ENCODE measurements around the gene TBCD.

TBCD gene

DNA sequence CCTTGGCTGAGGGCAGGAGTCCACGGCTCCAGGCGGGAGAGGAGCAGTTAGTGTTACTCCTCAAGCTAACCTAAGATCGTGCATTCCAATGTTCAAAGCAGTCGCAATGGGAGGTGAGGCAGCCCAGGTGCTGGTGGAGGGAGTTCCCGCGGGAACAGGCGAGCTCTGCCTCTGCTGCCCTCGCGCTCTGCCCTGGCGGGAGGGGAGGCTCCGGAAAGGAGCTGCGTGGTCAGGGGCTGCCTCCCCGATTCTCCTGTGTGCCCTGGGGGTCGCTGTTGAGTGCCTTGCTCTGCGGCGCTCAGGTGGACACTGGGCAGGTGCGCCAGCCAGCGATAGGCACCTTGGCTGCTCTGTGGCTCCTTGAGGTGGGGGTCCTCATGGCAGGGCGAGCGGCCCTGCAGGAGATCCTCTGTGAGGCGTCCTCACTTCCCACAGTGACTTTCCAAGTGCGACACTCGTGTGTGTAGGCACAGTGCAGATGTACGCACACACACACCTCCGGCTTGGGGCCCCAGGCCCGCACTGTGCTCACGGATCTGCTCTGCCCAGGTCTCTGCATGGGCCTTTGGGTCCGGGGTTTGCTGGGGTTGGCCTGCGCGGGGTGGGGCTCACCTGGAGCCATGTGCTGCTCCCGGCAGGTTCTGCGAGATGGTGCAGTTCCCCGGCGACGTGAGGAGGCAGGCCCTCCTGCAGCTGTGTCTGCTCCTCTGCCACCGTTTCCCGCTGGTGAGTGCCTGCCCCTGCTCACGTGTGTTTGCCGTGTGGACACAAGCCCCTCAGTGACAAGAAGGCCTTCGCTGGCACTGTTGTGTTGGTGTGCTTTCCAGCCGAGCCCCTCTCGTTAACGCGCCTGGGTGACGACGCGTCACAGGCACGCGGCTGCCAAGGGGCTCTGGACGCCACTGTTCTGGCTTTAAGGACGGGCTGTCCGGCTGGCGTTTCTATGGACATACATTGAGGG is 185.8 kb downstream of the TBCD start:
- no peak for DNase-seq (ENCODE audit: low read depth, low spot score)

DNA sequence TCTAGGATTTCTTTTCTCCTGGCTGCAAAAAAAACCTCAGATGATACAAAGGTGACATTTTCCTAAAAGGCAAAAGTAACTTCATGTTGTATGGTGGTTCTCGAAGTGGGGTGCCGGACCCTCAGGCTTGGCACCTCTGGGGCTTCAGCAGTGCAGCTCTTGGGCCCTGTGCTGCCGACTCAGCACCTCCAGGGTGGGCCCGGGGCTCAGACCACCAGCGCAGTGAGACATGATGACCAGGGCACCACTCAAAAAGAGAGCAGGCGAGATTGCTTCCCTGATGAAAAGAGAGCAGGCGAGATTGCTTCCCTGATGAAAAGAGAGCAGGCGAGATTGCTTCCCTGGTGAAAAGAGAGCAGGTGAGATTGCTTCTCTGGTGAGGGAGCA is 186.6 kb downstream of the TBCD start:
- no peak for DNase-seq (ENCODE audit: low read depth, low spot score)

DNA sequence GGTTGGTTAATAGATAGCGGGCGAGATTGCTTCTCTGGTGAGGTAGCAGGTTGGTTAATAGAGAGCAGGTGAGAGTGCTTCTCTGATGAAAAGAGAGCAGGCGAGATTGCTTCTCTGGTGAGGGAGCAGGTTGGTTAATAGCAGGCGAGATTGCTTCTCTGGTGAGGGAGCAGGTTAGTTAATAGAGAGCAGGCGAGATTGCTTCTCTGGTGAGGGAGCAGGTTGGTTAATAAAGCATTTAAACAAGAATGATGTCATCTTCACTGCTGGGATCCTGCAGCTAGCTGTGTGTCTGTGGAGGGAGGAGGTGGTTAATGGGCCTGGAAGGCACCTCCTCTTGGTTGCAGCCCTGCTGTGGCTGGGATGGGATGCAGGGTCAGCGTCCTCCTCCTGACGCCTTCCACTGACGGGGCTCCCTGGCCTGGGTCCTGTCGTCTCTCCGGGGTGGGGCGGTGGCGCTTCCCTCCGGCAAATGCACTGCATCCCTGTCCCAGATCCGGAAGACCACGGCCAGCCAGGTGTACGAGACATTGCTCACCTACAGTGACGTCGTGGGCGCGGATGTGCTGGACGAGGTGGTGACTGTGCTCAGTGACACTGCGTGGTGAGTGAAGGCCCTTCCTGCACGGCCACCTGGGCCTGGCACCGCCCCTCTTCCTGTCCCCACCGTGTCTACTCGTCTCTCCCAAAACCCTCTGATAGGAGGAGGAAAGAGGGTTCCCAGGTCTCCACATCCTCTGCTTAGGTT is 187.2 kb downstream of the TBCD start:
- no peak for DNase-seq (ENCODE audit: low read depth, low spot score)

DNA sequence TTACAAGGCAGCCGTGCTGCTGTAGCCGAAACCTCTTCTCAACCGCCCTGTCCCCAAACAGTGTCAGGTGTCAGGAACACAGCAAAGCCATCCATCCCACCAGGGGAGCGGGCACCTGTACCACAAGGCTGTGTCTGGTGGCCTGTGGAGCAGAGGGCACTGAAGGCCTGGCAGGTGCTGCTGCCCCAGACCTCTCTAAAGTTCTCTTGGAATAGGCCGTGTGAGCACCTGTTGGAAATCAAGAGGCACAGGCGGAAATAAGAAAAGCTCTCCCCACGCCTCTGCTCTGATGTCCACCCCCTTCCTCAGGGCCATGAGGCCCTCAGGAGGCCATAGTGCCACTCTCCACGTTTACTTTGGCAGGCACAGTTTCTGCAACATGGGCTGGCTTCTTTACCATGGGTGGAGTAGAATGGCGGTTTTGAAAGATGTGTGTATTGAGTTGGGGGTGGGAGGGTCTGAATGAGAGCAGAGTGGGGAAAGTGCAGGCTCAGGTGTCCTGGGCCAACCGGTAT is 187.8 kb downstream of the TBCD start:
- no peak for DNase-seq (ENCODE audit: low read depth, low spot score)

DNA sequence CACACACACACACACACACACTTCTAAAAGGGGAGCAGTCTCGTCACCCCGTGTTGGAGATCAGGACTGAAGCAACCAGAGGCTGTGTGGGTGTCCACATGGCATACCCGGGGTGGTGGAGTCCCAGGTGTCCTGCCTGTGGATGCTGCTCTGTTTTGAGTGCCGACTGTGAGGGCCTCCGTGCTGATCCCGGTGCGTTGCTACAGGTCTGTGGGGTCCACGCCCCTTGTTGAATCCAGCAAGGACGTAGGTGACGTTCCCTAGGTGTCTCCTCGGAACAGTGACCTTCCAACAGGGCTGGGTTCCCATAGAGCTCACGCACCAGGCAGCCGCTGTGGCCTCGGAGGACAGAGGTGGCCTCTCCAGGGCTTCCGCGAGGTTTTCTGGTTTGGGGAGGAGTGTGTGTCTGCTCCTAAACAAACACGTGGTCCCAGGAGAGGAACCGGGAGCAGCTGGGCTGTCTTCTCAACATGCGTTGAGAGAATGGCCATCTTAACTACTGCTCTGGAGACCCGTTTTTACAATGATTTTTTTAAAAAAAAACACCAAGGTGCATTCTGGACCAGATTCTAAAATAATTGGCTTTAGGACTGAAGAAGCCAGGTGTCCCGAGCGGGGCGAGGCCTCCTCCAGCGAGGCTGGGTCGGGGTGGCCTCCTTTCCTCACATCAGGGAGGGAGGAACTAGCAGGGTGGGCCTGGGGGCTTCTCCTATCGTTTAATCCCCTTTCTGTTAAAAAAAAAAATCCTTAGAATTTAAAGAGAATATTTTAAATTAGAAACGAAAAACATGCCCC is 188.6 kb downstream of the TBCD start:
- DNase-seq (ENCODE audit: low read depth, low spot score) = no peak

DNA sequence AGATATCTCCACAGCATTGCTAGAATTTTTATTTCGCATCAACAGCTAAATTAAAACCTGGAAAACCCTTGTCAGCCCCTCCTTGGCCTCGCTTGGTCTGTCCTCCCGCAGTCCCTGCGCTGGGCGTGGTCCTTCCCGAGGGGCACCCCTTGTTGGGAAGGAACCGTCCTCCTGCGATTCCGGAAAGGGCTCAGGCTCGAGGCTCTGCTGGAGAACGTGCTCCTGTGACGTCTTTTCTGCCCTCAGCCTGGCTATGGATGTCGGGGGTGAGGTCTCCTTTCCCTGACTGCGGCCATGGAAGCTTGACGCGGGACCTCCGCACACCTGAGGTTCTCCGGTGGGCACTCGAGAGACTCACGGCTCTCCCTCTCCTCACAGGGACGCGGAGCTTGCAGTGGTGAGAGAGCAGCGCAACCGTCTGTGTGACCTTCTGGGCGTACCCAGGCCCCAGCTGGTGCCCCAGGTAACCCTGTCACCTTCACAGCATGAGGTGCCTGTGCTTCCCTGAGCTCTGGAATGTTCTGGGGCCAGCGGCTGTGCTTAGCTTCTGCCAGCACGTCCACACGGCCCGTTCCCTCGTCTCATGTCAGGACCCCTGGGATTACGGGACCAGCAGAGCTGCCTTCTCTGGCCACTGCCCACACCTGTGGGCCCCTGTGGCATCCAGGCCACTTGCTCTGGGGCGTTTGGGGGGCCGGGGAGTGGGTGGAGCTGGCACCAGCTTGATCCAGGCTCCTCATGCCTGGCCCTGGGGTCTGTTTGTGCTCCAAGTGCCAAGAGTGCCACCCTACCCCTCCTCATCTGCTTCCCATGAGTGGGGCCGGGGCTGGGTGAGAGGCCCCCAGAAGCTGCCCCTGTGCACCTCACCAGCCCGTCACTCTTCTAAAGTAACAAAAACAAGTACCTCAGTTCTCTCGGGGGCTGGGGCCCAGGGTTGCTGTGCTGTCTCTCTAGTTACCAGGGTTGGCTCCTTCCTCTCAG is 189.4 kb downstream of the TBCD start:
- no peak for DNase-seq (ENCODE audit: low read depth, low spot score)

DNA sequence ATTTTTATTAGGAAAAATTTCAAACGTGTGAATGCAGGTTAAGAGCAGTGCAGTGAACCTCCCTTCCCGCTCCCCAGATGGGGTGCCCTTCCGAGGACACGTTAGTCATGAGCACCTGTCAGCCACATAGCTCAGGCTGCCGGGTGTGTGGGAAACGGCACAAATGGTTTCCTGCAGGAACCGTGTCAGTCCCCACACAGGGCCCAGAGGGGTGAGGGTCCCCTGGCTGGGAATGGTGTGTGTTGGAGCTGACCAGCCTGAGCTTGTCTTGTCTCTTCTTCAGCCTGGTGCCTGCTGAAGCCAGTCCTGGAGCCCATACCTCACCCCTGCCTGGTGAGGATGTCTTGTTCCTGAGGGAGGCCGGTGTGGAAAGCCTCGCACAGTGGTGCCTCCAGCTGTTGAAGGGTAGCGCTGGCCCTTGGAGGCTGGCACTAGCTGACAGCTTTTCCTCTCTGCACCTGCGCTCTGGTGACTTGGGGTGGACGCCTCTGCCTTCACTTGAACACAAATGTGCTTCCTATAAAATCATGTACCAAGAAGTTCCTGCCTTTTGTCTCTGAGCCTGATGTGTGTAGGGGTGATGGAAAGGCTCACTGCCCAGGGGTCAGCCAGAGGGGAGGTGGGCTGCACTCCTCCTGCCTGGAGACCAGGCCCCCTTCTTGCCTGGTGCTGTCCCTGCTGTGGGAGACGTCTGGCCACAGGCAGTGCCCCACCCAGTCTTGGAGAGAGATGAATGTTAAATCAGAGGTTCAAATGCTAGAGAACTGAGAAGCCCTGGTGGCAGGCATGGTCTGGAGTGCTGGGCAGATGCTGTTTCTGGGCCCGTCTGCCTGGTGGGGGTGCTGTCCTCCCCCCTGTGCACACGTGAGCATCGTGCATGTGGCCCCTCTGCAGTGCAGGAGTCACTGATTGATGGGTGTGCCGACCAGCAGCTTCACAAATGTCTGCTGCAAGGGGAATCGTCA is 190.6 kb downstream of the TBCD start:
- DNase-seq (ENCODE audit: low read depth, low spot score) = no peak

DNA sequence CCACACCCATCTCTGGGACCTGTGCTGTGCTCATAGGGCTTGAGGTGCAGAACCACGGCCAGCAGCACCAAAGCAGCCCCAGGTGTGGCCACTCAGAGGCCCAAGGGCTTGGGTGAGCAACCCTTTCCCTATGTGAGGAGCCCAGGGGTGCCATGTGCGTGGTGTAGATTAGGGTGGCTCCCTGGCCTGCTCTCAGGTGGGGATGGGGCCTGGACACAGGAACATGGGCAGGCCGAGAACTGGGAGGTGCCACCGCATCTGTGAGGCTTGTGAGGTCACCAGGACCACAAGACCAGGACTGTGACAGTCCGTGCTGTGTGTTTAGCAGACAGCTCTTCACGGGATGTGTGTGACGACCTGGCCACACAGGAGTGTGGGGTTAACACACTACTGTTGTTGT is 191.5 kb downstream of the TBCD start:
- no peak for DNase-seq (ENCODE audit: low read depth, low spot score)

DNA sequence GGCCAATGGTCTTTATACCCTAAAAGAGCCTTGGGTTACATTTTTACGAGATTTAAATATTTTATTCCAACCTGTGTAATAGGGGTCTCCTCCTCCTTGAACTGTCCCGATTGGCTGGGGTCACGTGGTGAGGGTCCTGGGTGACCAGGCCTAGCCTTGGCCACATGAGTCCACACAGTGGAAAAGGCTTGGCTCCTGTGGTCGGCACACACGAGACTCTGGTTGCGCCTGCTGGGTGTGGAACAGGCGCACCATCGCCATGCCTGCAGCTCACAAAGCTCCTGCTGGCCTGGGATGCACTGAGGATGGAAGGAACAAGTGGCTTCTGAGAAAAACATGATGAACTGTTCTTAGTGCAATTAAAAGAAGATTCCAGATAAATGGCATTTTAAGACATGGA is 191.9 kb downstream of the TBCD start:
- DNase-seq (ENCODE audit: low read depth, low spot score) = no peak

DNA sequence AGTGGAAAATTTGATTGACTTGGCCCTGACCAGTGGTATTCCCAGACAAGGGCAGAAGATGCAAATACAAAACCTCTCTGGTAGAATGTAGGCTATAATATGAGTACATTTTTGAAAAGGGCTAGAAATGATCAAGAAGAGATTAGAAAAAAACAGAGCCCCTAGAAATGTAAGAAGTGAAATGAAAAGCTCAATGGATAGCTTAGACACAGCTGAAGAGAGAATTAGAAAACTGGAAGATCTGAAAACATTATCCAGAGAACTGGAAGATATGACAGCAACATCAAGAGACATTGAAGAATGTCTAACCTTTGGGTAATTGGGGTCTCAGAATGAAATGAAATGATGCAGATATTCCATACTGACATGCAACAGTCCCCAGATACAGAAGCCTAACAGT is 193.1 kb downstream of the TBCD start:
- DNase-seq (ENCODE audit: low read depth, low spot score) = no peak

DNA sequence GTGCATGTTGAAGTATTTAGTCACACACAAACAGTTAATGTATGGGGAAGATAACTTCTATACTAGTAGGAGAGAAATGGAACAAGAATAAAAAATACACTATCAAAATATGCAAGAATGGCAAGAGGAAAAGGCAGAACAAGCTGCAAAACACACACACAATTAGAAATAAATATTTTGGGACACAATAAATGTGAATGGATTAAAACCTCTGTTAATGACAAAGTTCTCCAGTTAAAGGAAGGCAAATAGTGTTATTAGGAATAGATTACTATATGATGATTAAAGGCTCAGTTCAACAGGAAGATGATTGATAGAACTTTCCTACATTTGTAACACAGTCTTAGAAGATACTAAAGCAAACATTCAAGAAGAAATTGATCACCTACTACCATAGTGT is 194.2 kb downstream of the TBCD start:
- no peak for DNase-seq (ENCODE audit: low read depth, low spot score)

DNA sequence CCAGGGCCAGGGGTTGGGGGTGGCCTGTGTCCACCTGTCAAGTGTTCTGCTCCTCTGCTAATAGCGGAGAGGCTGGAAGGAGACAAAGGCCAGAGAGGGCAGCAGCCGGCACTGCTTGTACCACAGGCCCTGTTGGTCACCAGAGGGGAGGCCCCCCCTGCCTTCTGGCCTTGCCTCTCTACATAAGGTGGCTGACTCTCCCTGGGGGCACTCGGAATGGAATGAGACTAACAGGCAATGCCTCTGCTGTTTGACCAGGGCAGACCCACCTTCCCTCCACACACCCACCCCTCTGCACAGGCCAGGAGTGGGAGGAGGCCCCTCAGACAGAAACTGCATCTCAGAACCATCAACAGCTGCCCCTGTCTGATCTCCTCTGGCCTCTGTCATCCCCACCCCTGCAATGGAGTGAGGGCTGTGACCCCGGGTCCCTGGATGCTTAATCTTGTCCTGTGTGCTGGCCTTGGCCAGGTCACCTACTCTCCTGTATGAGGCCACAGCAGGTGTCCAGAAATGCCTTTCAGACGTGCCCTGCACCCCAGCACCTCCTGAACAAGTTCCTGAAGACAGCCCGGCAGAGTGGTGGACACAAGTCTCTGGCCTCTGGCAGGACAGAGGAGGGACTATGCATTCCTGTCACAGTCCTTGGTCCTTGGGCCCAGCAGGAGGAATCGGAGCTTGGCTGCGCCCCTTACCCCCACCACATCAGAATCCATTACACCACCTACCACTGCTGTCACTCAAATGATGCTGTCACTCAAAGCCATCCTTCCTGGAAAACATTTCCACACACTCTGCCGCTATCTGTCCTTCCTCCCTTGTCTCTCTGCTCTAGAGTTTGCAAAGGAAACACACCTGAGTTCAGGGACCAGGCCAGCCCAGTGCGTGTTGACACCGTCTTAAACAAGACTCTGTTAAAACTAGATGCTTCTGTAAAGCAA is 195.5 kb downstream of the TBCD start:
- no peak for DNase-seq (ENCODE audit: low read depth, low spot score)

DNA sequence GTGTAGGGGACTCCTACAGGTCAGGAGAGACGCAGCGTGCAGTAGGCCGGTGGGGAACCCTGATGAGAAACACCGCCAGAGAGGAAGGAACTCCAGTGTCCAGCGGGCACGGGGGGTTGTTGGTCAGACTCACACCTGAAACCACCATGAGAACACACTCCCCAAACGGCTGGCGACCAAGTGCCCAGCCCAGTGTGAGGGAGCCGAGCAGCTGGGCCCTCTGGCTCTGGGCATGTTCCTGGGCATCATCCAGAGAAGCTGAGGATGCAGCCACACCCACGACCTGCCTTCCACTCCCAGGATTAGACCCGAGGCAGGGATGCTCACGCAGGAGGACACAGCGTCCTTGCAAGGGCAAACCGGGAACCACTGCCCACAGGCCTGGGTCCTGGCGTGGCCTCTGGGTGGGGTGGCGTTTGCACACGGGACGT is 196.2 kb downstream of the TBCD start:
- DNase-seq (ENCODE audit: low read depth, low spot score) = no peak

DNA sequence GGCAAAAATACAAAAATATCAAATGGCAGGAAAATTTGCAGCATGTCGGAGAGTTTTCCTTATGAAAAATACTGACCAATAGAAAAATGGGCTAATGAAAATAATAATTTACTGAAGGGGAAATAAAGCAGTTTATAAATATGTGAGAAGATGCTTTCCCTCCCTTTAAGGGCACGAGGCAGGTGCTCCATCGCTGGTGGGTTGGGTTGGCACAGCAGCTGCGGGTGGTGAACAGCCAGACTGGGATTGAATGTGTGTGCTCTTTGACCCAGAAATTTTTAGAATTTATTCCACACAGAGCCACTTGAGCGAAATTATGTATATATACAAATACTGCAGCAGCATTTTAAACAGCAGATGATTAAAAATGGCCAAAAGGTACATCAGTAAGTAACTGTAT is 197.1 kb downstream of the TBCD start:
- no peak for DNase-seq (ENCODE audit: low read depth, low spot score)

DNA sequence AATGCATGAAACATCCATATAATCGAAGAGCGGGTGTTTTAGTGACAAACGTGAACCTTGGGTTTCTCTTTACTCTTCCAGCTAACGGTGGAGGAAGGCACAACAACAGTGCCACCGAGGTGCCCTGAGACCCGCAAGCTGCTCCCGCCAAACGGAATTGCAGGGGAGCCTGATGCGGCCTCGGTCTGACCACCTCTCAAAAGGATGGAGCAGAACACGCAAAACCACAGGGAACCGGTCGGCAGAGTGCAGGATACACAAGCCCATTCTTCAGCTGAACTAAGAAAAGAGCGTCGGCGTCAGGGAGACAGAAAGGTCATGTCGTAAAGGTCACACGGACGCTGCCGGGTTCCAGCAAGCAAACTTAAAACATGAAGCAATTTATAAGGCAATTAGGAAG is 197.5 kb downstream of the TBCD start:
- no peak for DNase-seq (ENCODE audit: low read depth, low spot score)

DNA sequence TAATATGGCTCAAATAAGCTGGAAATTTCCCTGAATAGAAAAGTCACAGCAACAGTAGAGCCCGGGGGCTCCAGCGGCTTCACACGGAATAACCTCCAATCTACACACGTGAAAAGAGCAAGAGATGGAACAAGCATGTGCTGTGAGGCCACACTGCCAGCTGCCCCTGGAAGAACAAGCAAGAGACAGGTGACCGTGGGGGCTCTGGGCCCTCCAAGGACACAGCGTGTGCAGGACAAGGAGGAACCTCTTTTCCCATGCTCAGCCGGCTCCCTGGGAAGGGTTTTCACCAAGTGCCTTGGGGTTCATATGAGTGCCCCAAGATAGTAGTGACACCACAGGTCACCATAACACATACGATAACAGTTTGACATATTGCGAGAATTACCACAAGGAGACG is 198.1 kb downstream of the TBCD start:
- DNase-seq (ENCODE audit: low read depth, low spot score) = no peak

DNA sequence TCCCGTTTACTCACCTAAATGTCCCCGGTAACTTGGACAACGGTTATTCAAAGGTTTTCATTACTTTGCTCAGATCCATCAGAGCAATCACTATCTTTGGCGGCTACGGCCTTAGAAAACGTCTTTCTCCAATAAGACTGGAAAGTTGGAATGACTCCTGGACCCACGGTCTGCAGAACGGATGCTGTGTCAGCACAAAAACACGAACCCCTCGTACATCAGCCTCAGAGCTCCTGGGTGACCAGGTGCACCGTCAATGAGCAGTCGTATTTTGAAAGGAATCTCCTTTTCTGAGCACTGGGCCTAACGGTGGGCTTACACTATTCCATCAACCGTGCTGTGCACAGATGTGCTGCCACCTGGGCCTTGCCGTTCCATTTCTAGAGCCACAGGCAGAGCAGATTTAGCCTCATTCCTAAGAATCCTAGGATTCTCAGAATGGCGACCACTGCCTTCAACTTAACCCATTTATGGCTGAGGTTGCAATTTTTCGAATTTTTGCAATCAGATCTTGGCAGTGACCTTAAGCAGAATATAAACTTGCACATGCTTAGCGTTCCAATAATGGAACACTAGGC is 198.7 kb downstream of the TBCD start:
- DNase-seq (ENCODE audit: low read depth, low spot score) = no peak

DNA sequence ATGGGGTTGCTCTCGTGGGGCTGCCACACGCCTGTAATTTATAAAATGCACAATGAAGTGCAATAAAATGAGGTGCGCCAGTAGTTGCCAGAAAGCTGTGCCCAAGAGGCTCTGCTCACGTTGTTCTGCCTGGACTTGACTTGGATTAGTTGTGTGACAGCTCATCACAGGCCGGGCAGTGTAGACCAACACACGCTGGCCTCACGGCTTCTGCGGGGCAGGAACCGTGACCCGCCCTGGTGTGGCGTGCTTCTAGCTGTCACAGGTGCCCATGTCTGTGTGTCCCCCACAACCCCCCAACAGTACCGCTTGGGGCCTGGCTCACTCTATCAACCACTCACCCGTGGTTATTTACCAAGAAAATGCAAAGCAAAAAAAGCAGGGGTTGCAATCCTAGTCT is 200.2 kb downstream of the TBCD start:
- DNase-seq (ENCODE audit: low read depth, low spot score) = no peak

All from iPS DF 19.7 (cell line).